ENCODE data around the gene DDX27.

The DDX27 gene

GRCh38 chr20:49286689-49287551 lies 67.7 kb downstream of the DDX27 start:
- POLR2A ChIA-PET = interaction anchor here (1.2 kb wide), 2 partner anchors 11 to 20 kb away, joined by 3 read pairs; no protein-coding TSS in a partner anchor
- no peak for TF ChIP-seq ELF4 (IDR thresholded peaks at IDR 0.05)
- DNase-seq (ENCODE audit: extremely low spot score) = no peak
- CTCF ChIA-PET = no interaction called here

- CTCF ChIA-PET = no interaction called here
- DNase-seq (ENCODE audit: extremely low spot score) = no peak
- no peak for TF ChIP-seq CTBP1 (IDR thresholded peaks at IDR 0.05; ENCODE audit: borderline replicate concordance)
- no peak for TF ChIP-seq HDGF (IDR thresholded peaks at IDR 0.05; ENCODE audit: borderline replicate concordance)
- no peak for TF ChIP-seq FOXK2 (IDR thresholded peaks at IDR 0.05)
- no peak for TF ChIP-seq FOXA1 (IDR thresholded peaks at IDR 0.05)
- TF ChIP-seq LEF1 (IDR thresholded peaks at IDR 0.05; ENCODE audit: borderline replicate concordance) = no peak
- TF ChIP-seq ARNT (IDR thresholded peaks at IDR 0.05) = no peak
- no peak for TF ChIP-seq FOXM1 (IDR thresholded peaks at IDR 0.05; ENCODE audit: borderline replicate concordance)
- TF ChIP-seq ZNF384 (IDR thresholded peaks at IDR 0.05) = no peak
- no peak for TF ChIP-seq SP1 (IDR thresholded peaks at IDR 0.05)
- no peak for TF ChIP-seq PKNOX1 (IDR thresholded peaks at IDR 0.05)
- POLR2A ChIA-PET = interaction anchor here (1.1 to 1.3 kb wide), 4 partner anchors 9 to 41 kb away, joined by 3 read pairs; no protein-coding TSS in a partner anchor
These were observed 68.5 kb downstream of the DDX27 start for GRCh38 chr20:49287555-49288249.

GRCh38 chr20:49288250-49288751 lies 69.1 kb downstream of the DDX27 start:
- no peak for TF ChIP-seq FOXK2 (IDR thresholded peaks at IDR 0.05)
- ChIA-PET POLR2A (interaction anchor here (1.1 to 1.3 kb wide), 3 partner anchors 9 to 42 kb away, joined by 3 read pairs; no protein-coding TSS in a partner anchor), CTCF (no interaction called here)
- DNase-seq (ENCODE audit: extremely low spot score) = no peak

- TF ChIP-seq HDGF (IDR thresholded peaks at IDR 0.05; ENCODE audit: borderline replicate concordance) (no peak), ELF4 (IDR thresholded peaks at IDR 0.05) (0 out of 2 replicates have a peak, but pooled peaks have one; percentile 10)
- POLR2A ChIA-PET = interaction anchor here (1.1 to 1.3 kb wide), 2 partner anchors 10 to 42 kb away, joined by 3 read pairs; no protein-coding TSS in a partner anchor
- DNase-seq (ENCODE audit: extremely low spot score) = no peak
- CTCF ChIA-PET = no interaction called here
These were observed 69.8 kb downstream of the DDX27 start for GRCh38 chr20:49288784-49289696.

- DNase-seq (ENCODE audit: extremely low spot score) = no peak
- TF ChIP-seq ZNF384 (IDR thresholded peaks at IDR 0.05) = no peak
- no peak for TF ChIP-seq LEF1 (IDR thresholded peaks at IDR 0.05; ENCODE audit: borderline replicate concordance)
- no peak for TF ChIP-seq TARDBP (IDR thresholded peaks at IDR 0.05)
- TF ChIP-seq HDGF (IDR thresholded peaks at IDR 0.05; ENCODE audit: borderline replicate concordance) = no peak
- TF ChIP-seq FOXK2 (IDR thresholded peaks at IDR 0.05) = no peak
- no peak for TF ChIP-seq SP1 (IDR thresholded peaks at IDR 0.05)
- TF ChIP-seq CTBP1 (IDR thresholded peaks at IDR 0.05; ENCODE audit: borderline replicate concordance) = no peak
- TF ChIP-seq NFRKB (IDR thresholded peaks at IDR 0.05) = no peak
- no peak for TF ChIP-seq FOXM1 (IDR thresholded peaks at IDR 0.05; ENCODE audit: borderline replicate concordance)
- no peak for TF ChIP-seq ELF4 (IDR thresholded peaks at IDR 0.05)
- no peak for TF ChIP-seq ARNT (IDR thresholded peaks at IDR 0.05)
- no peak for TF ChIP-seq BHLHE40 (IDR thresholded peaks at IDR 0.05; ENCODE audit: borderline replicate concordance)
- no peak for TF ChIP-seq PKNOX1 (IDR thresholded peaks at IDR 0.05)
- TF ChIP-seq SUZ12 (IDR thresholded peaks at IDR 0.05) = no peak
- no peak for TF ChIP-seq FOXA1 (IDR thresholded peaks at IDR 0.05)
- TF ChIP-seq L3MBTL2 (conservative IDR thresholded peaks at IDR 0.05) = no peak
- ChIA-PET POLR2A (interaction anchor here (1.2 to 2.0 kb wide), 2 partner anchors 10 to 30 kb away, joined by 3 to 5 read pairs; no protein-coding TSS in a partner anchor), CTCF (no interaction called here)
These were observed 71.5 kb downstream of the DDX27 start for GRCh38 chr20:49290608-49291191.

- TF ChIP-seq TARDBP (IDR thresholded peaks at IDR 0.05) (no peak), FOXA1 (IDR thresholded peaks at IDR 0.05) (no peak), PKNOX1 (IDR thresholded peaks at IDR 0.05) (no peak), ELF4 (IDR thresholded peaks at IDR 0.05) (no peak), ZNF384 (IDR thresholded peaks at IDR 0.05) (no peak), FOXM1 (IDR thresholded peaks at IDR 0.05; ENCODE audit: borderline replicate concordance) (no peak), ARNT (IDR thresholded peaks at IDR 0.05) (no peak), CTBP1 (IDR thresholded peaks at IDR 0.05; ENCODE audit: borderline replicate concordance) (no peak), BHLHE40 (IDR thresholded peaks at IDR 0.05; ENCODE audit: borderline replicate concordance) (no peak), FOXK2 (IDR thresholded peaks at IDR 0.05) (no peak), HDGF (IDR thresholded peaks at IDR 0.05; ENCODE audit: borderline replicate concordance) (no peak)
- CTCF ChIA-PET = no interaction called here
- POLR2A ChIA-PET = interaction anchor here (1.2 to 2.0 kb wide), 2 partner anchors 11 to 30 kb away, joined by 3 to 5 read pairs; no protein-coding TSS in a partner anchor
- DNase-seq (ENCODE audit: extremely low spot score) = no peak
These were observed 72.0 kb downstream of the DDX27 start for GRCh38 chr20:49291200-49291599.
